ENCODE data around the gene SLC31A1. TPM values are rescaled to one million over a fixed set of nuclear protein-coding genes. Genes with fewer than 3 reads are reported as not detected.

The SLC31A1 gene
- total RNA-seq, 1 donor: 5.4 TPM

GRCh38 chr9:113301548-113301947, 80.2 kb downstream of the SLC31A1 start:
- DNase-seq (ENCODE audit: low read depth in 2 of 3, low spot score in 2 of 3): no peak

- DNase-seq (ENCODE audit: low read depth in 2 of 3, low spot score in 2 of 3): no peak
Measured at GRCh38 chr9:113302792-113303418, 81.6 kb downstream of the SLC31A1 start, which contains the start of gene RNF183. TSS of gene RNF183 (minus strand) at chr9:113303376. CDS start at chr9:113298184, 5,192 bp downstream.

GRCh38 chr9:113306566-113306965, 85.2 kb downstream of the SLC31A1 start:
- DNase-seq (ENCODE audit: low read depth in 2 of 3, low spot score in 2 of 3): no peak

- DNase-seq (ENCODE audit: low read depth in 2 of 3, low spot score in 2 of 3): no peak
Measured at GRCh38 chr9:113307396-113307975, 86.1 kb downstream of the SLC31A1 start.

- DNase-seq (ENCODE audit: low read depth in 2 of 3, low spot score in 2 of 3): peak in 2 of 3 donors; percentile 42 to 78
Measured at GRCh38 chr9:113309204-113309813, 88.0 kb downstream of the SLC31A1 start.

- DNase-seq (ENCODE audit: low read depth in 2 of 3, low spot score in 2 of 3): no peak
Measured at GRCh38 chr9:113310538-113310937, 89.2 kb downstream of the SLC31A1 start.

GRCh38 chr9:113311961-113312360, 90.6 kb downstream of the SLC31A1 start:
- DNase-seq (ENCODE audit: low read depth in 2 of 3, low spot score in 2 of 3): no peak

- DNase-seq (ENCODE audit: low read depth in 2 of 3, low spot score in 2 of 3): no peak
Measured at GRCh38 chr9:113313261-113313660, 91.9 kb downstream of the SLC31A1 start.

Other genes with a start within 250 kb of the SLC31A1 start
- gene ZNF883, start 209.4 kb upstream of the SLC31A1 start, total RNA-seq: 1.1 TPM
- 0.27 TPM for gene ZFP37, start 164.8 kb upstream of the SLC31A1 start, total RNA-seq
- gene SLC31A2, start 70.5 kb upstream of the SLC31A1 start, total RNA-seq: 15.1 TPM
- gene FKBP15, start 267 bp upstream of the SLC31A1 start, total RNA-seq: 17.8 TPM
- gene CDC26, start 54.0 kb downstream of the SLC31A1 start, total RNA-seq: 8.1 TPM
- gene PRPF4, start 54.1 kb downstream of the SLC31A1 start, total RNA-seq: 20.5 TPM
- under 0.01 TPM for gene RNF183, start 81.8 kb downstream of the SLC31A1 start, total RNA-seq
- 3.2 TPM for gene WDR31, start 118.7 kb downstream of the SLC31A1 start, total RNA-seq
- 55.7 TPM for gene BSPRY, start 128.0 kb downstream of the SLC31A1 start, total RNA-seq
- 48.5 TPM for gene HDHD3, start 155.4 kb downstream of the SLC31A1 start, total RNA-seq
- 42.0 TPM for gene ALAD, start 179.7 kb downstream of the SLC31A1 start, total RNA-seq
- gene POLE3, start 189.1 kb downstream of the SLC31A1 start, total RNA-seq: 59.0 TPM
- 2.7 TPM for gene C9orf43, start 189.2 kb downstream of the SLC31A1 start, total RNA-seq
- 34.7 TPM for gene RGS3, start 242.2 kb downstream of the SLC31A1 start, total RNA-seq